Muscle layer of colon (tissue), 2 donors: ENCODE data around the gene DTD1.
"Not testable (repeated sequence)": the region's sequence is repeated elsewhere in the genome, so short reads cannot be mapped to it uniquely, and the experiment has no call there.

ENCODE experiments used
- H3K27ac ChIP-seq: one replicate; pipeline ENCODE4 v1.7.0; 2013; ENCODE audit warnings: low read depth, mild to moderate bottlenecking, low read length, moderate library complexity
- H3K27me3 ChIP-seq, 2 donors: one replicate each; pipeline ENCODE4 v1.7.0; 2013; ENCODE audit warnings: low read length in 2 of 2, mild to moderate bottlenecking in 2 of 2; ENCODE audit not compliant: insufficient read depth in 2 of 2, control insufficient read depth in 1 of 2
- H3K36me3 ChIP-seq: one replicate; pipeline ENCODE4 v1.7.0; 2013; ENCODE audit warnings: mild to moderate bottlenecking, low read length; ENCODE audit not compliant: insufficient read depth
- H3K4me1 ChIP-seq: one replicate; pipeline ENCODE4 v1.7.0; 2013; ENCODE audit warnings: mild to moderate bottlenecking, low read length; ENCODE audit not compliant: insufficient read depth
- H3K4me3 ChIP-seq, 2 donors: one replicate each; pipeline ENCODE4 v1.7.0; 2013; ENCODE audit warnings: low read length in 2 of 2, low read depth in 1 of 2, mild to moderate bottlenecking in 1 of 2, moderate library complexity in 1 of 2
- H3K9ac ChIP-seq: one replicate; pipeline ENCODE4 v1.7.0; 2013; ENCODE audit warnings: low read length
- H3K9me3 ChIP-seq: one replicate; pipeline ENCODE4 v1.7.0; 2013; ENCODE audit warnings: mild to moderate bottlenecking, low read length
- donor health status: abdominal sarcoma.
- donor health status: Adenocarcinoma of cecum.

The DTD1 gene

GRCh38 chr20:18748987-18749386 is 161.1 kb downstream of the DTD1 start:
- no peaks in the 10 kb centered on the region for H3K9me3 ChIP-seq
- H3K36me3 ChIP-seq, result peaks cover 4% of the 10 kb centered on the region
- H3K9ac ChIP-seq, result no peak overlapping the region
- no peaks in the 10 kb centered on the region for H3K4me1 ChIP-seq
- H3K4me3 ChIP-seq, result no peak overlapping the region
- H3K27me3 ChIP-seq, result no peaks in the 10 kb centered on the region
- H3K27ac ChIP-seq, result no peak overlapping the region

- Histone ChIP-seq H3K4me1 (no peaks in the 10 kb centered on the region), H3K9me3 (no peaks in the 10 kb centered on the region), H3K27ac (no peak overlapping the region), H3K4me3 (no peak overlapping the region), H3K36me3 (peaks cover 4% of the 10 kb centered on the region), H3K9ac (no peak overlapping the region), H3K27me3 (no peaks in the 10 kb centered on the region)
Measured at GRCh38 chr20:18749528-18749927, 161.7 kb downstream of the DTD1 start.

GRCh38 chr20:18750735-18751134 is 162.9 kb downstream of the DTD1 start:
- Histone ChIP-seq H3K27ac (no peak overlapping the region), H3K27me3 (no peaks in the 10 kb centered on the region), H3K4me3 (no peak overlapping the region), H3K4me1 (no peaks in the 10 kb centered on the region), H3K9ac (no peak overlapping the region), H3K36me3 (peaks cover 4% of the 10 kb centered on the region), H3K9me3 (no peaks in the 10 kb centered on the region)

- Histone ChIP-seq H3K27me3 (no peaks in the 10 kb centered on the region), H3K4me3 (no peak overlapping the region), H3K9me3 (no peaks in the 10 kb centered on the region), H3K36me3 (no peaks in the 10 kb centered on the region), H3K27ac (no peak overlapping the region), H3K4me1 (no peaks in the 10 kb centered on the region), H3K9ac (no peak overlapping the region)
Measured at GRCh38 chr20:18754030-18754652, 166.3 kb downstream of the DTD1 start.

GRCh38 chr20:18754653-18755045 is 166.8 kb downstream of the DTD1 start:
- Histone ChIP-seq H3K27ac (no peak overlapping the region), H3K9me3 (no peaks in the 10 kb centered on the region), H3K36me3 (no peaks in the 10 kb centered on the region), H3K4me3 (no peak overlapping the region), H3K9ac (no peak overlapping the region), H3K4me1 (no peaks in the 10 kb centered on the region), H3K27me3 (no peaks in the 10 kb centered on the region)

GRCh38 chr20:18760852-18761251 is 173.0 kb downstream of the DTD1 start:
- H3K27me3 ChIP-seq, H3K36me3 ChIP-seq, H3K9ac ChIP-seq, H3K27ac ChIP-seq, H3K4me3 ChIP-seq, H3K9me3 ChIP-seq: not testable (repeated sequence)
- peaks cover 12% of the 10 kb centered on the region for H3K4me1 ChIP-seq

- Histone ChIP-seq H3K9me3 (no peaks in the 10 kb centered on the region), H3K27me3 (no peaks in the 10 kb centered on the region), H3K4me3 (no peak overlapping the region), H3K4me1 (peaks cover 15% of the 10 kb centered on the region), H3K27ac (no peak overlapping the region), H3K9ac (no peak overlapping the region), H3K36me3 (peaks cover 3% of the 10 kb centered on the region)
Measured at GRCh38 chr20:18767676-18768075, 179.8 kb downstream of the DTD1 start.

- H3K27me3 ChIP-seq, result no peaks in the 10 kb centered on the region
- no peaks in the 10 kb centered on the region for H3K36me3 ChIP-seq
- no peak overlapping the region for H3K27ac ChIP-seq
- no peaks in the 10 kb centered on the region for H3K9me3 ChIP-seq
- H3K9ac ChIP-seq, result no peak overlapping the region
- no peak overlapping the region for H3K4me3 ChIP-seq
- H3K4me1 ChIP-seq, result peaks cover 4% of the 10 kb centered on the region
Measured at GRCh38 chr20:18773566-18773965, 185.7 kb downstream of the DTD1 start.

- Histone ChIP-seq H3K4me3 (no peak overlapping the region), H3K9ac (no peak overlapping the region), H3K4me1 (peaks cover 4% of the 10 kb centered on the region), H3K9me3 (no peaks in the 10 kb centered on the region), H3K27ac (no peak overlapping the region), H3K27me3 (no peaks in the 10 kb centered on the region), H3K36me3 (no peaks in the 10 kb centered on the region)
Measured at GRCh38 chr20:18774207-18774606, 186.4 kb downstream of the DTD1 start.

GRCh38 chr20:18775633-18776032 is 187.8 kb downstream of the DTD1 start:
- H3K27me3 ChIP-seq, result no peaks in the 10 kb centered on the region
- H3K4me1 ChIP-seq, result peaks cover 4% of the 10 kb centered on the region
- H3K36me3 ChIP-seq, result no peaks in the 10 kb centered on the region
- H3K4me3 ChIP-seq, result no peak overlapping the region
- no peak overlapping the region for H3K9ac ChIP-seq
- no peaks in the 10 kb centered on the region for H3K9me3 ChIP-seq
- H3K27ac ChIP-seq, result no peak overlapping the region

GRCh38 chr20:18778690-18779392 is 191.0 kb downstream of the DTD1 start:
- Histone ChIP-seq H3K27me3 (no peaks in the 10 kb centered on the region), H3K36me3 (no peaks in the 10 kb centered on the region), H3K4me3 (no peak overlapping the region), H3K9me3 (no peaks in the 10 kb centered on the region), H3K9ac (no peak overlapping the region), H3K4me1 (peaks cover 4% of the 10 kb centered on the region), H3K27ac (no peak overlapping the region)
